Trophoblast cell (in vitro differentiated cells and primary cell): ENCODE measurements around the gene LCP1.
"Not testable (repeated sequence)": the region's sequence is repeated elsewhere in the genome, so short reads cannot be mapped to it uniquely, and the experiment has no call there.

Experiments used
- DNase-seq, 2 donors: peaks; one replicate each; pipeline ENCODE4 v3.0.0-alpha.2; 2016
- H2AFZ ChIP-seq: 2 replicates; pipeline ENCODE4 v1.6.1; 2013; ENCODE audit warnings: low read length, moderate library complexity, mild to moderate bottlenecking; ENCODE audit not compliant: insufficient read depth, poor library complexity
- H2AK5ac ChIP-seq: 2 replicates; pipeline ENCODE4 v1.6.1; 2013; ENCODE audit warnings: mild to moderate bottlenecking, low read length
- H2BK120ac ChIP-seq: 2 replicates; pipeline ENCODE4 v1.6.1; 2013; ENCODE audit warnings: low read length, mild to moderate bottlenecking, moderate library complexity; ENCODE audit not compliant: insufficient read depth, poor library complexity
- H2BK12ac ChIP-seq: 2 replicates; pipeline ENCODE4 v1.6.1; 2013; ENCODE audit warnings: mild to moderate bottlenecking, low read length, moderate library complexity
- H2BK5ac ChIP-seq: 2 replicates; pipeline ENCODE4 v1.6.1; 2013; ENCODE audit warnings: low read length, low read depth, moderate library complexity, mild to moderate bottlenecking; ENCODE audit not compliant: poor library complexity
- H3K14ac ChIP-seq: 2 replicates; pipeline ENCODE4 v1.6.1; 2013; ENCODE audit warnings: mild to moderate bottlenecking, low read length
- H3K18ac ChIP-seq: 2 replicates; pipeline ENCODE4 v1.6.1; 2013; ENCODE audit warnings: mild to moderate bottlenecking, low read length
- H3K23ac ChIP-seq: 2 replicates; pipeline ENCODE4 v1.6.1; 2013; ENCODE audit warnings: low read length
- H3K27ac ChIP-seq: 2 replicates; pipeline ENCODE4 v1.5.1; 2013; ENCODE audit warnings: low read depth, mild to moderate bottlenecking, inconsistent platforms, low read length, moderate library complexity
- H3K27me3 ChIP-seq: 2 replicates; pipeline ENCODE4 v1.6.1; 2013; ENCODE audit warnings: inconsistent platforms, mild to moderate bottlenecking, low read length, moderate library complexity; ENCODE audit not compliant: insufficient read depth
- H3K36me3 ChIP-seq, 2 experiments: 1 replicate in 1 of 2; 2 replicates in 1 of 2; pipeline ENCODE4 v1.6.1; 2013; ENCODE audit warnings: low read length in 2 of 2, mild to moderate bottlenecking in 2 of 2, moderate library complexity in 1 of 2; ENCODE audit not compliant: insufficient read depth in 2 of 2, control insufficient read depth in 1 of 2
- H3K4ac ChIP-seq: 2 replicates; pipeline ENCODE4 v1.6.1; 2013; ENCODE audit warnings: low read depth, mild to moderate bottlenecking, low read length, moderate library complexity
- H3K4me1 ChIP-seq, 2 experiments: 1 replicate in 1 of 2; 2 replicates in 1 of 2; pipeline ENCODE4 v1.6.1; 2013; ENCODE audit warnings: low read length in 2 of 2, mild to moderate bottlenecking in 2 of 2, moderate library complexity in 1 of 2; ENCODE audit not compliant: insufficient read depth in 2 of 2, control insufficient read depth in 1 of 2
- H3K4me2 ChIP-seq: 2 replicates; pipeline ENCODE4 v1.6.1; 2013; ENCODE audit warnings: inconsistent platforms, mild to moderate bottlenecking, low read length, moderate library complexity
- H3K4me3 ChIP-seq: 2 replicates; pipeline ENCODE4 v1.5.1; 2013; ENCODE audit warnings: mild to moderate bottlenecking, low read depth, low read length, inconsistent platforms
- H3K79me1 ChIP-seq: one replicate; pipeline ENCODE4 v1.6.1; 2013; ENCODE audit warnings: low read length
- H3K79me2 ChIP-seq: 2 replicates; pipeline ENCODE4 v1.6.1; 2013; ENCODE audit warnings: low read length, mild to moderate bottlenecking; ENCODE audit not compliant: control insufficient read depth, insufficient read depth, poor library complexity
- H3K9ac ChIP-seq: 2 replicates; pipeline ENCODE4 v1.6.1; 2013; ENCODE audit warnings: mild to moderate bottlenecking, low read length
- H3K9me3 ChIP-seq: 2 replicates; pipeline ENCODE4 v1.6.1; 2013; ENCODE audit warnings: low read depth, mild to moderate bottlenecking, control low read depth, inconsistent platforms, low read length; ENCODE audit not compliant: insufficient read depth
- H4K12ac ChIP-seq: 2 replicates; pipeline ENCODE4 v1.6.1; 2013; ENCODE audit warnings: low read depth, mild to moderate bottlenecking, low read length, moderate library complexity
- H4K8ac ChIP-seq: 2 replicates; pipeline ENCODE4 v1.6.1; 2013; ENCODE audit warnings: low read depth, mild to moderate bottlenecking, low read length, moderate library complexity
- H4K91ac ChIP-seq: one replicate; pipeline ENCODE4 v1.6.1; 2013; ENCODE audit warnings: low read depth, mild to moderate bottlenecking, low read length, moderate library complexity
- WGBS: extraction: QIAGEN DNeasy Blood & Tissue Kit; methylation state at CpG from one replicate; pipeline ENCODE4 v1.1.7; 2013; ENCODE audit warnings: missing lambda C conversion rate; ENCODE audit not compliant: insufficient read length, insufficient coverage; ENCODE audit errors: extremely low coverage; 5-methylcytosine and 5-hydroxymethylcytosine counted together

LCP1 gene

DNA sequence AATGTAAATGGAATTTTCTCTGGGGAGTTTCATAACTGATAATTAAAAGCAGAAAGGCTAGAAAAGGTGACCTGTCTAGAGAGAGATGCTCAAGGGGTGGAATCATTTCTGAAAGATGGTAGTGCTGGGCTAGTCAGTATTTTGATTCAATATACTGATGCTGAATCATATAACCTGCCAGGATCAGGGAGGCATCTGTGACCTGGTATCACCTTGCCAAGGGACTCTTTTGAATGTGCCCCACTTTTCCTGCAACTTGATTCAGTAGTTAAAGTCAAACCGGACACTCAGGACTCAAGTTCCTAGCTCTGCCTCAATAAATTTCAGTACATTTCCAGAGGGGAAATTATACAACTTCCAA lies 15.8 kb downstream of the LCP1 start:
- Histone ChIP-seq H3K4ac (peak overlapping the region; percentile 29), H3K4me1 (peaks cover 14 to 21% of the 10 kb centered on the region in 2 experiments), H3K18ac (no peak overlapping the region), H2BK5ac (no peak overlapping the region), H3K79me2 (peaks cover 9% of the 10 kb centered on the region), H3K79me1 (no peaks in the 10 kb centered on the region), H4K12ac (no peak overlapping the region), H3K4me3 (no peak overlapping the region), H3K27me3 (no peaks in the 10 kb centered on the region), H3K14ac (no peak overlapping the region), H2AK5ac (no peak overlapping the region), H3K23ac (no peak overlapping the region), H4K8ac (no peak overlapping the region), H3K9ac (no peak overlapping the region), H3K4me2 (no peak overlapping the region), H3K36me3 (peaks cover 6 to 9% of the 10 kb centered on the region in 2 experiments), H3K9me3 (peaks cover 5% of the 10 kb centered on the region), H2BK120ac (no peak overlapping the region), H2AFZ (no peak overlapping the region), H4K91ac (no peak overlapping the region), H2BK12ac (no peak overlapping the region), H3K27ac (no peak overlapping the region)
- DNase-seq: no peak
- WGBS: no CpG with 5 or more reads among the region's 1 CpG

DNA sequence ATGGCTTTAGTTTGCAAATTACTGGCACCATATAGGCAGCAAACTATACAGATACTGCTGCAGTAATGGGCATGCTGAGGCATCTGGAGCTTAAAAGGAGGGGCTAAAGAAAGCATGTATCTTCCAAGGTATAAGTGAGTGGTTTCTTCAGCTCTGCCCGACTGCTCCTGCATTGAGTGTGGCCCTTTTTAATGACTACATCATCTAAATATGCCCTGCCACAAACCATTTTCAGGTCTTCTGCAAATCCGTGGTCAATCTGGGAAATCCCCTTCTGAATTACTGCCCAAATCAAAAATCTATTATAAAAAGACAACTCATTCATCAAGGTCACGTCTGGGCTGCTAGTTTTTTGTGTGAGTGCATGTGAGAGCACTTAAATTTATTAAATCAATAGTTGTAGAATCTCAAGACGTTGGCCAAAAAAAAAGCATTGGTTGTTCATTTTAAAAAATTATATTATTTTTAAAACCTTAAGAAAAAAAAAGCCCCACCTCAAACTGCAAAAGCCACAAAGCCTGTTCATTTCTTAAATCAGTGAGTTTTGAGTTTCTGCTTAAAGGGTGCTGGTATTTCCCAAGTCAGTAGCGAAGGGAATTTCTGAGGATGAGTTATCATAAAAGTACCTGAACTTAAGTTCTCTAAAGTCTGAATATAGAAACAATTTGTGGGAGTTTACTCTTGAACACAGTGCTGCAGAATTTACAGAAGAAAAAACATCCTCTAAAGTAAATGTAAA lies 16.3 kb downstream of the LCP1 start:
- Histone ChIP-seq H3K14ac (no peak overlapping the region), H3K4me2 (no peak overlapping the region), H4K8ac (no peak overlapping the region), H3K27ac (no peak overlapping the region), H3K79me1 (no peaks in the 10 kb centered on the region), H3K4me1 (peaks cover 11 to 18% of the 10 kb centered on the region in 2 experiments), H2AK5ac (no peak overlapping the region), H3K27me3 (no peaks in the 10 kb centered on the region), H3K4me3 (no peak overlapping the region), H3K9me3 (peaks cover 5% of the 10 kb centered on the region), H3K18ac (no peak overlapping the region), H2BK12ac (no peak overlapping the region), H3K23ac (no peak overlapping the region), H3K9ac (no peak overlapping the region), H3K79me2 (peaks cover 8% of the 10 kb centered on the region), H2AFZ (no peak overlapping the region), H2BK120ac (no peak overlapping the region), H2BK5ac (no peak overlapping the region), H4K91ac (no peak overlapping the region), H3K36me3 (peaks cover 6 to 9% of the 10 kb centered on the region in 2 experiments), H3K4ac (peak overlapping the region; percentile 66), H4K12ac (no peak overlapping the region)
- no CpG with 5 or more reads among the region's 5 CpGs for WGBS
- no peak for DNase-seq

DNA sequence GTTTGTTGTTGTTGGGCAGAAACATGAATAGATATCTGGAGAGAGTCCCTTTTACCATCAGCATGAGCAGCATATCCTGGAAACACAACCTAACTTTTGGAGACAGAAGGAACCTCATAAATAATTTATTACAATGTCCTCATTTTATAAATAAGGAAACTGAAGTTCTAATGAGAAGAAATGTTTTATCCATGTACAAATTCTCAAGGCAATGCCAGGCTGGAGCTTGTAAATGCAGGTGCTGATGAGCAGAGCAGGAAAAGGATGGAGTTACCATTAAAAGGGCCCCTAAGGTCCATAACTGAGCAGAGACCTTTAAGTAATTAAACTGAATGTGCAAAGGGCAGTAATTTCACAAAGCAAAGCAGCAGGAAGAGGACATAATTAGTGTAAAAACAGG lies 17.3 kb downstream of the LCP1 start:
- Histone ChIP-seq H3K27ac (no peak overlapping the region), H4K12ac (no peak overlapping the region), H4K91ac (no peak overlapping the region), H2BK120ac (no peak overlapping the region), H3K23ac (no peak overlapping the region), H2AFZ (no peak overlapping the region), H3K4me1 (peaks cover 10 to 13% of the 10 kb centered on the region in 2 experiments), H3K79me2 (peaks cover 7% of the 10 kb centered on the region), H3K9me3 (peaks cover 5% of the 10 kb centered on the region), H3K4me3 (no peak overlapping the region), H3K79me1 (no peaks in the 10 kb centered on the region), H3K9ac (no peak overlapping the region), H3K14ac (no peak overlapping the region), H3K27me3 (no peaks in the 10 kb centered on the region), H4K8ac (no peak overlapping the region), H2BK12ac (no peak overlapping the region), H3K18ac (no peak overlapping the region), H2BK5ac (no peak overlapping the region), H3K4ac (peak overlapping the region; percentile 64), H3K4me2 (no peak overlapping the region), H3K36me3 (peaks cover 5 to 7% of the 10 kb centered on the region in 2 experiments), H2AK5ac (no peak overlapping the region)
- DNase-seq: no peak

DNA sequence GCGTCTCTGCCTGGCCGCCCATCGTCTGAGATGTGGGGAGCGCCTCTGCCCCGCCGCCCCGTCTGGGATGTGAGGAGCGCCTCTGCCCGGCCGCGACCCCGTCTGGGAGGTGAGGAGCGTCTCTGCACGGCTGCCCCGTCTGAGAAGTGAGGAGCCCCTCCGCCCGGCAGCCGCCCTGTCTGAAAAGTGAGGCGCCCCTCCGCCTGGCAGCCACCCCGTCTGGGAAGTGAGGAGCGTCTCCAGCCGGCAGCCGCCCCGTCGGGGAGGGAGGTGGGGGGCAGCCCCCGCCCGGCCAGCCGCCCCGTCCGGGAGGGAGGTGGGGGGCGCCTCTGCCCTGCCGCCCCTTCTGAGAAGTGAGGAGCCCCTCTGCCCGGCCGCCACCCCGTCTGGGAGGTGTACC lies 19.2 kb downstream of the LCP1 start:
- H3K4me2 ChIP-seq, H3K79me1 ChIP-seq, H3K23ac ChIP-seq, H4K12ac ChIP-seq, H3K9me3 ChIP-seq, H3K27me3 ChIP-seq, H4K8ac ChIP-seq, H3K4me1 ChIP-seq, H3K79me2 ChIP-seq, H2AK5ac ChIP-seq, H3K4me3 ChIP-seq, H2BK5ac ChIP-seq, H2BK12ac ChIP-seq, DNase-seq, H3K18ac ChIP-seq, H3K9ac ChIP-seq, H3K27ac ChIP-seq, H3K4ac ChIP-seq, H4K91ac ChIP-seq, H2AFZ ChIP-seq, H2BK120ac ChIP-seq, H3K14ac ChIP-seq: not testable (repeated sequence)
- peaks cover 9 to 15% of the 10 kb centered on the region in 2 experiments for H3K36me3 ChIP-seq
- no CpG with 5 or more reads among the region's 36 CpGs for WGBS
